Neuronal stem cell (in vitro differentiated cells): ENCODE data around the gene PHLDA3.
A peak's percentile ranks its signal among the peaks of the same experiment; 100 is the strongest.

Source experiments
- DNase-seq: peaks from one replicate; pipeline ENCODE4 v3.0.0-alpha.2; 2013; ENCODE audit warnings: low spot score
- H2AFZ ChIP-seq: one replicate; pipeline ENCODE4 v1.6.1; 2013; ENCODE audit warnings: mild to moderate bottlenecking, low read length, inconsistent platforms
- H2AK5ac ChIP-seq: 2 replicates; pipeline ENCODE4 v1.6.1; 2013; ENCODE audit warnings: low read depth, mild to moderate bottlenecking, inconsistent platforms, low read length, moderate library complexity, mixed read lengths
- H2BK120ac ChIP-seq: 2 replicates; pipeline ENCODE4 v1.6.1; 2013; ENCODE audit warnings: low read depth, mild to moderate bottlenecking, inconsistent platforms, low read length, moderate library complexity, mixed read lengths
- H2BK12ac ChIP-seq: one replicate; pipeline ENCODE4 v1.6.1; 2013; ENCODE audit warnings: low read length, inconsistent platforms
- H2BK15ac ChIP-seq: 2 replicates; pipeline ENCODE4 v1.6.1; 2013; ENCODE audit warnings: mild to moderate bottlenecking, low read length, inconsistent platforms, mixed read lengths
- H2BK5ac ChIP-seq: one replicate; pipeline ENCODE4 v1.6.1; 2013; ENCODE audit warnings: inconsistent platforms, mild to moderate bottlenecking, low read length, moderate library complexity
- H3K14ac ChIP-seq: one replicate; pipeline ENCODE4 v1.6.1; 2013; ENCODE audit warnings: low read length, inconsistent platforms
- H3K18ac ChIP-seq: 2 replicates; pipeline ENCODE4 v1.6.1; 2013; ENCODE audit warnings: low read length, inconsistent platforms
- H3K23ac ChIP-seq: 2 replicates; pipeline ENCODE4 v1.6.1; 2013; ENCODE audit warnings: low read depth, mild to moderate bottlenecking, mixed read lengths, low read length, inconsistent platforms; ENCODE audit not compliant: poor library complexity
- H3K27ac ChIP-seq: replicated peaks from 3 replicates; pipeline ENCODE4 v1.5.1; 2013; ENCODE audit warnings: low read length, inconsistent platforms
- H3K27me3 ChIP-seq, 3 experiments: 2 replicates each; pipeline ENCODE4 v1.6.1; 2013; ENCODE audit warnings: low read length in 3 of 3, mild to moderate bottlenecking in 2 of 3, inconsistent platforms in 1 of 3, low read depth in 1 of 3, mixed read lengths in 1 of 3, moderate library complexity in 1 of 3; ENCODE audit not compliant: control insufficient read depth in 3 of 3, insufficient read depth in 3 of 3
- H3K36me3 ChIP-seq, 2 donors: replicated peaks in 1 of 2; 2 replicates each; pipeline ENCODE4 v1.6.1; 2013; ENCODE audit warnings: low read length in 2 of 2; ENCODE audit not compliant: control insufficient read depth in 2 of 2, insufficient read depth in 2 of 2
- H3K4ac ChIP-seq: 2 replicates; pipeline ENCODE4 v1.6.1; 2013; ENCODE audit warnings: inconsistent platforms, mild to moderate bottlenecking, low read length, moderate library complexity
- H3K4me1 ChIP-seq, 2 donors: 1 replicate in 1 of 2; 2 replicates in 1 of 2; pipeline ENCODE4 v1.6.1; 2013; ENCODE audit warnings: low read length in 2 of 2, low read depth in 1 of 2; ENCODE audit not compliant: control insufficient read depth in 2 of 2, insufficient read depth in 1 of 2
- H3K4me2 ChIP-seq: one replicate; pipeline ENCODE4 v1.6.1; 2013; ENCODE audit warnings: mild to moderate bottlenecking, low read length, inconsistent platforms; ENCODE audit not compliant: insufficient read depth, poor library complexity, severe bottlenecking
- H3K4me3 ChIP-seq, 2 donors: 2 replicates each; pipeline ENCODE4 v1.5.1; 2013; ENCODE audit warnings: low read length in 2 of 2, mild to moderate bottlenecking in 2 of 2, inconsistent platforms in 1 of 2, moderate library complexity in 1 of 2
- H3K79me1 ChIP-seq: one replicate; pipeline ENCODE4 v1.6.1; 2013; ENCODE audit warnings: low read depth, mild to moderate bottlenecking, inconsistent platforms, low read length, moderate library complexity
- H3K9ac ChIP-seq: one replicate; pipeline ENCODE4 v1.6.1; 2013; ENCODE audit warnings: mild to moderate bottlenecking, low read depth, low read length, inconsistent platforms; ENCODE audit not compliant: poor library complexity
- H3K9me3 ChIP-seq, 2 donors: replicated peaks in 1 of 2; 2 replicates each; pipeline versions ENCODE3 to v1.6.1; 2013; ENCODE audit warnings: low read length in 2 of 2, mild to moderate bottlenecking in 2 of 2, inconsistent platforms in 1 of 2, low read depth in 1 of 2, mixed read lengths in 1 of 2, moderate library complexity in 1 of 2; ENCODE audit not compliant: control insufficient read depth in 2 of 2, insufficient read depth in 1 of 2
- H4K8ac ChIP-seq: one replicate; pipeline ENCODE4 v1.6.1; 2013; ENCODE audit warnings: low read depth, mild to moderate bottlenecking, inconsistent platforms, low read length, moderate library complexity
- H4K91ac ChIP-seq: one replicate; pipeline ENCODE4 v1.6.1; 2013; ENCODE audit warnings: low read length, low read depth, mild to moderate bottlenecking, inconsistent platforms; ENCODE audit not compliant: poor library complexity
- WGBS, 2 donors: extraction: QIAGEN DNeasy Blood & Tissue Kit; methylation state at CpG; one replicate each; pipeline ENCODE4 v1.1.7; 2013; ENCODE audit warnings: missing lambda C conversion rate in 2 of 2, mixed read lengths in 1 of 2; ENCODE audit not compliant: insufficient read length in 2 of 2, insufficient replicate concordance in 1 of 2; ENCODE audit errors: extremely low coverage in 2 of 2; 5-methylcytosine and 5-hydroxymethylcytosine counted together

The PHLDA3 gene

DNA sequence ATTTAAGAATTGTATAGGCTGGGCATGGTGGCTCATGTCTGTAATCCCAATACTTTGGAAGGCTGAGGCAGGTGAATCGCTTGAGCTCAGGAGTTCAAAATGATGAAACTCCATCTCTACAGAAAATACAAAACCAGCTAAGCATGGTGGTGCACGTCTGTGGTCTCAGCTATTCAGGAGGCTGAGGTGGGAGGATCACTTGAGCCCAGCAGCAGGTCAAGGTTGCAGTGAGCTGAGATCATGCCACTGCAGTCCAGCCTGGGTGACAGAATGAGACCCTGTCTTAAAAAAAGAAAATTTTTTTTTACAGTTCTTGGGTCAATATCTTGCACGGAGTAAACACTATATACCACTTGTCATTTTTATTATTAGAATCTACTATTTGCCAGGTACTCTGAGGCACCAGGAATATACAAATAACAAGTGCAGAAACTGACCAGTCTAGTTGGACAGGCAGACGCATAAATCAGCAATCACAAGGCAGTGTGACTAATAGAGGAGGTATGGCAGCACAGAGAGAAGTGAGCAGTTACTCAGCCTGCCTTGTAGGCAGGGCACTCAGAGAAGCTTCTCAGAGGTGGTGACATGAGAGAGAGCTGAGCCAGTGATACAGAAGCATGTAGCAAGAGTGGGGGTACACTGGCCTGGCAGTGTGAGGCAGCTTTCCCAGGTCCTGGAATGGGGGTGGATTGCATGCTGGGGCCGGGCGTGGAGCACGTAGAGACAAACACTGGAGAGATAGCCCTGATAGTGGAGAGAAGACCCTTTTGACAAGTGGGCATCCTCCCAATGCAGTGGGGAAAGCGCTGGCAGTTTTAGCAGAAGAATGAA is 8.0 kb downstream of the PHLDA3 start:
- H3K9ac ChIP-seq: no peak overlapping the region
- WGBS, 2 donors: no CpG with 5 or more reads among the region's 8 CpGs
- H4K8ac ChIP-seq: no peak overlapping the region
- H2AFZ ChIP-seq: no peak overlapping the region
- no peak overlapping the region for H3K23ac ChIP-seq
- H4K91ac ChIP-seq: no peak overlapping the region
- H3K79me1 ChIP-seq: no peaks in the 10 kb centered on the region
- H3K18ac ChIP-seq: no peak overlapping the region
- no peak overlapping the region for H2AK5ac ChIP-seq
- no peak overlapping the region for H3K4ac ChIP-seq
- no peaks in the 10 kb centered on the region for H3K27me3 ChIP-seq
- H2BK5ac ChIP-seq: no peak overlapping the region
- H2BK12ac ChIP-seq: no peak overlapping the region
- H3K4me2 ChIP-seq: no peak overlapping the region
- peaks cover 8 to 20% of the 10 kb centered on the region in 2 donors for H3K36me3 ChIP-seq
- peaks cover 14 to 15% of the 10 kb centered on the region in 2 donors for H3K4me1 ChIP-seq
- DNase-seq: no peak
- no peak overlapping the region for H3K27ac ChIP-seq
- H3K4me3 ChIP-seq: no peak overlapping the region
- H2BK15ac ChIP-seq: no peak overlapping the region
- H3K14ac ChIP-seq: no peak overlapping the region
- H3K9me3 ChIP-seq: no peaks in the 10 kb centered on the region
- H2BK120ac ChIP-seq: no peak overlapping the region

DNA sequence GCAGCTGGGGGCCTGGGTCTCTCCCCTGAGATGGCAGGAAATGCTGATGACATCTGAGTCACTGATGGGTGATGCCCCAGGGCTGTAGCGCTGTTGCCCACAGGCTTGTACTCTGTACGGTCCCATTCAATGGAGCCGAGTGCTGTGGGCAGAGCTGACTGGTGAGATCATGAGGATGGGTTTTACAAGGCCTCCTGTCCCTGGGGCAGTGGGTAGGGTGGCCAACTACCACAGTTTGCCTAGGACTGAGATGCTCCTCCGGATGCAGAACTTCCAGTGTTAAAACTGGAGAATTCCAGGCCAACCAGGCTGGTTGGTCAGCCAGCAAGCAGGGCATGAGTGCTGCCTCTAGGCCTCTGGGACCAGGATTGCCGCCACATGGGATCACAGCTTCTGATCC is 9.2 kb downstream of the PHLDA3 start:
- no peak overlapping the region for H3K4me3 ChIP-seq
- no peak overlapping the region for H2BK15ac ChIP-seq
- no peaks in the 10 kb centered on the region for H3K79me1 ChIP-seq
- no peak overlapping the region for H2BK120ac ChIP-seq
- H2BK5ac ChIP-seq: no peak overlapping the region
- no peak overlapping the region for H2BK12ac ChIP-seq
- H3K4me2 ChIP-seq: no peak overlapping the region
- H3K18ac ChIP-seq: no peak overlapping the region
- H3K4me1 ChIP-seq: peaks cover 14 to 16% of the 10 kb centered on the region in 2 donors
- WGBS, 2 donors: no CpG with 5 or more reads among the region's 5 CpGs
- H2AFZ ChIP-seq: no peak overlapping the region
- no peak overlapping the region for H3K9ac ChIP-seq
- H3K27ac ChIP-seq: no peak overlapping the region
- no peak overlapping the region for H3K4ac ChIP-seq
- H3K14ac ChIP-seq: no peak overlapping the region
- no peaks in the 10 kb centered on the region for H3K27me3 ChIP-seq
- peak overlapping the region; percentile 5 for H2AK5ac ChIP-seq
- H4K91ac ChIP-seq: no peak overlapping the region
- H3K9me3 ChIP-seq: no peaks in the 10 kb centered on the region
- DNase-seq: no peak
- peaks cover 2 to 8% of the 10 kb centered on the region in 2 donors for H3K36me3 ChIP-seq
- H3K23ac ChIP-seq: no peak overlapping the region
- H4K8ac ChIP-seq: no peak overlapping the region

DNA sequence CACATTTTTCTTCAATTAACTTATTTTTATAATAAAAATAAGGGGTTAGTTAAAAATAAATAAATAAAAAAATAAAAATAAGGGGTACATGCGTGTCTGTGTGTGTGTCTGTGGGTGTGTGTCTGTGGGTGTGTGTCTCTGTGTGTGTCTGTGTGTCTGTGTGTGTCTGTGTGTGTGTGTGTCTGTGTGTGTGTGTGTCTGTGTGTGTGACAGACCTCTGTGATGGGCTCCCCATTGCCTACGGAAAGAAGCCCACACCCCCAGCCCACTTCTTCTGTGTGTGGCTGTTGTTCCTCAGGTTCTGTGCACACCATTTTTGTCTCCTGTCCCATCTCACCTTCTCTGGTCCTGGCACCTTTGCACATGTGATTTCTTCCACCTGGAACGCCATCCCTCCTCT is 9.9 kb downstream of the PHLDA3 start:
- H4K8ac ChIP-seq: no peak overlapping the region
- no peak overlapping the region for H2BK12ac ChIP-seq
- no peak overlapping the region for H2BK15ac ChIP-seq
- H3K27ac ChIP-seq: no peak overlapping the region
- no peaks in the 10 kb centered on the region for H3K27me3 ChIP-seq
- H3K9me3 ChIP-seq: no peaks in the 10 kb centered on the region
- no peak overlapping the region for H2BK120ac ChIP-seq
- 100% methylated on average over 1 of the region's 3 CpGs; no CpG with 5 or more reads in 1 of the 2 donors for WGBS, 2 donors
- H3K9ac ChIP-seq: no peak overlapping the region
- no peak overlapping the region for H3K4me2 ChIP-seq
- no peak overlapping the region for H3K4ac ChIP-seq
- no peak overlapping the region for H4K91ac ChIP-seq
- no peak overlapping the region for H2AFZ ChIP-seq
- H3K4me1 ChIP-seq: peaks cover 14 to 23% of the 10 kb centered on the region in 2 donors
- H3K79me1 ChIP-seq: no peaks in the 10 kb centered on the region
- peaks cover under 1% of the 10 kb centered on the region in 2 donors for H3K36me3 ChIP-seq
- no peak overlapping the region for H3K23ac ChIP-seq
- H2AK5ac ChIP-seq: peak overlapping the region; percentile 57
- H3K18ac ChIP-seq: peak overlapping the region; percentile 77
- no peak overlapping the region for H3K14ac ChIP-seq
- DNase-seq: no peak
- no peak overlapping the region for H3K4me3 ChIP-seq
- H2BK5ac ChIP-seq: no peak overlapping the region

DNA sequence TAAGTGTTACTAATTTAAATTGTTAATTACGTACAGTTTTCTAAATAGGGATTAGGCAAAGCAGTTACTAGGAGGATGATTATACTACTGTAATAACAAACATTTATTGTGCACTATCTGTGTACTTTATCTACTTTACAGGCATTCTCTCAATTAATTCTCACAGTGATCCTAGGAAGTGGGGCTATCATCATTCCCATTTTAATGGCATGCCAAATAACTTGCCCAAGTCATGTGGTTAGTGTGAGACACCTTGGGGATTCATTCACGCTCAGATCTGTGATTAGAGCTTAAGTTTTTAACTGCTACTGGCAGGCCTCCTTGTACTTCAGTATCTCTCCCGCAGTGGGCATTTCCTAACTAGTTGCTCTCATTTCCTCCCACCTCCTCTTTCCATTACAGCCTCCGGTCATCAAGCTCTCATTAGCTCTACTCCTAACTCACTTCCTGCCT is 11.5 kb downstream of the PHLDA3 start:
- no peak for DNase-seq
- Histone ChIP-seq H3K36me3 (no peaks in the 10 kb centered on the region), H3K9me3 (no peaks in the 10 kb centered on the region), H2AFZ (no peak overlapping the region), H4K8ac (no peak overlapping the region), H2BK12ac (no peak overlapping the region), H3K18ac (no peak overlapping the region), H3K4me1 (peaks cover 14 to 23% of the 10 kb centered on the region in 2 donors), H2BK15ac (no peak overlapping the region), H4K91ac (no peak overlapping the region), H3K9ac (no peak overlapping the region), H2BK5ac (no peak overlapping the region), H3K23ac (no peak overlapping the region), H3K4me2 (no peak overlapping the region), H2AK5ac (no peak overlapping the region), H2BK120ac (no peak overlapping the region), H3K27ac (no peak overlapping the region), H3K79me1 (no peaks in the 10 kb centered on the region), H3K14ac (no peak overlapping the region), H3K27me3 (no peaks in the 10 kb centered on the region), H3K4ac (no peak overlapping the region), H3K4me3 (no peak overlapping the region)
- WGBS, 2 donors: no CpG with 5 or more reads among the region's 4 CpGs
